Activated CD4-positive, CD25-positive, alpha-beta regulatory T cell treated with anti-CD3 and anti-CD28 coated beads, Interleukin-2, amount 50 U/mL, for 72 hours (primary cell): Measurements from ENCODE around the gene WNK3.

ENCODE experiments used
- DNase-seq: peaks from one replicate; pipeline ENCODE4 v3.0.0; 2021

The WNK3 gene

DNA sequence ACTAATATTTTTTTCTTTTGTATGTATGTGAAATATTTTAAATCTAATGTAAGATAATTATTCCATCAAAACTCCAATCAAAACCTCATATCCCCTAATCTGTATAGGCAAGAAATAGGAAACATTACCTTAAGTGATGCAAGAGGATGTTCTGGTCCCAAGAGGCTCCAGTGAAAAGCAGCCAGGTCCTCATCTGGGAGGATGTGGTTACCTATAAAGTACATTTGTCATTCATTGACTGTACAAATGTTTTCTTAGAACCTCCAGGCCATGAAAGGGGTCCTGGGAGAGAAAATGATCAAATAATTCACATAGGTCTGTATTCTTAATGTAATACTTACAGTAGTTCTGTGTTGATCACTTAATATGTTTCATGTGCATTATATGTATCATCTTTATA, 200.3 kb downstream of the WNK3 start:
- no peak for DNase-seq
